MCF 10A (cell line): ENCODE data around the gene EGLN1. TPM values are rescaled to one million over a fixed set of nuclear protein-coding genes. Genes with fewer than 3 reads are reported as not detected.

Source experiments
- BruUV-seq: library from RNA; stranded (reverse); fragments of 400-500 nt; replicated peaks from 2 replicates; lab custom pipeline; 2021; lab: Mats Ljungman, UMichigan
- CTCF ChIA-PET: fragments of 300-600 bp; sonication (Branson Sonifier 250); formaldehyde crosslinking; extraction: SDS; loops from one replicate; lab custom pipeline; 2021; ENCODE audit warnings: antibody characterized with exemption, inconsistent platforms; lab: Yijun Ruan, JAX
- POLR2A ChIA-PET: fragments of 300-600, 350-650 bp; sonication (Branson Sonifier 250); formaldehyde crosslinking; extraction: SDS; loops from one replicate; lab custom pipeline; 2020; ENCODE audit warnings: antibody characterized with exemption, inconsistent platforms; lab: Yijun Ruan, JAX
- DNase-seq: peaks from one replicate; pipeline ENCODE4 v3.0.0-alpha.2; 2018; ENCODE audit not compliant: unreplicated experiment
- H3K27ac Mint-ChIP-seq: one replicate; pipeline ENCODE4 v1.8.0; 2022; ENCODE audit warnings: mild to moderate bottlenecking, low read depth, mixed read lengths; ENCODE audit not compliant: unreplicated experiment
- H3K27me3 Mint-ChIP-seq: one replicate; pipeline ENCODE4 v1.8.0; 2022; ENCODE audit warnings: mixed read lengths; ENCODE audit not compliant: insufficient read depth, unreplicated experiment
- H3K36me3 Mint-ChIP-seq: one replicate; pipeline ENCODE4 v1.8.0; 2022; ENCODE audit warnings: mild to moderate bottlenecking, moderate library complexity, mixed read lengths; ENCODE audit not compliant: insufficient read depth, unreplicated experiment
- H3K4me1 Mint-ChIP-seq: one replicate; pipeline ENCODE4 v1.8.0; 2022; ENCODE audit warnings: mixed read lengths; ENCODE audit not compliant: insufficient read depth, unreplicated experiment
- H3K4me3 Mint-ChIP-seq: one replicate; pipeline ENCODE4 v1.8.0; 2022; ENCODE audit warnings: mild to moderate bottlenecking, moderate library complexity, mixed read lengths; ENCODE audit not compliant: unreplicated experiment
- H3K9me3 Mint-ChIP-seq: one replicate; pipeline ENCODE4 v1.8.0; 2022; ENCODE audit warnings: mixed read lengths; ENCODE audit not compliant: unreplicated experiment
- CTCF ChIP-seq: fragments of 200-600 bp; IDR thresholded peaks from one replicate; pipeline ENCODE4 v1.8.0; 2022; ENCODE audit warnings: antibody characterized with exemption, mild to moderate bottlenecking; ENCODE audit not compliant: unreplicated experiment
- intact Hi-C: fragments of 100-400 bp; cut with micrococcal nuclease; formaldehyde crosslinking; loops from 2 replicates; pipeline ENCODE4 v1.14.1; 2022
- total RNA-seq: library from RNA; stranded (reverse); gene quantifications from 2 replicates; pipeline ENCODE4 v1.2.3, GENCODE V29; 2022

EGLN1 gene
- total RNA-seq, 1 experiment from 2014 or later: 68.8 TPM

GRCh38 chr1:231372501-231372900 is 49.6 kb downstream of the EGLN1 start:
- no peaks in the 10 kb centered on the region for H3K27me3 Mint-ChIP-seq
- H3K9me3 Mint-ChIP-seq: no peaks in the 10 kb centered on the region
- no peak for TF ChIP-seq CTCF
- ChIA-PET CTCF (interaction anchor here (0.7 to 1.8 kb wide), 6 partner anchors 10 to 231 kb away, joined by 3 to 7 read pairs (median 4); no protein-coding TSS in a partner anchor), POLR2A (interaction anchor here (0.7 to 3.1 kb wide), 6 partner anchors 12 to 210 kb away, joined by 3 to 34 read pairs (median 4); no protein-coding TSS in a partner anchor)
- intact Hi-C loops: no loop called here
- H3K27ac Mint-ChIP-seq: no peak overlapping the region
- no peak overlapping the region for H3K4me3 Mint-ChIP-seq
- peaks cover 23% of the 10 kb centered on the region for H3K36me3 Mint-ChIP-seq
- no TSS peak for BruUV-seq
- DNase-seq: no peak
- peaks cover 10% of the 10 kb centered on the region for H3K4me1 Mint-ChIP-seq

GRCh38 chr1:231369282-231369681 is 52.8 kb downstream of the EGLN1 start:
- intact Hi-C loops: no loop called here
- Mint-ChIP-seq H3K4me1 (no peaks in the 10 kb centered on the region), H3K4me3 (no peak overlapping the region), H3K27ac (no peak overlapping the region), H3K9me3 (no peaks in the 10 kb centered on the region), H3K27me3 (no peaks in the 10 kb centered on the region), H3K36me3 (peaks cover 43% of the 10 kb centered on the region)
- no TSS peak for BruUV-seq
- peak; percentile 21 for TF ChIP-seq CTCF
- peak; percentile 28 for DNase-seq
- CTCF ChIA-PET: interaction anchor here (0.5 to 1.3 kb wide), 5 partner anchors 8 to 166 kb away, joined by 3 to 5 read pairs (median 3); no protein-coding TSS in a partner anchor
- POLR2A ChIA-PET: interaction anchor here (0.7 to 1.6 kb wide), 7 partner anchors 9 to 51 kb away, joined by 3 to 6 read pairs (median 3); no protein-coding TSS in a partner anchor

DNA sequence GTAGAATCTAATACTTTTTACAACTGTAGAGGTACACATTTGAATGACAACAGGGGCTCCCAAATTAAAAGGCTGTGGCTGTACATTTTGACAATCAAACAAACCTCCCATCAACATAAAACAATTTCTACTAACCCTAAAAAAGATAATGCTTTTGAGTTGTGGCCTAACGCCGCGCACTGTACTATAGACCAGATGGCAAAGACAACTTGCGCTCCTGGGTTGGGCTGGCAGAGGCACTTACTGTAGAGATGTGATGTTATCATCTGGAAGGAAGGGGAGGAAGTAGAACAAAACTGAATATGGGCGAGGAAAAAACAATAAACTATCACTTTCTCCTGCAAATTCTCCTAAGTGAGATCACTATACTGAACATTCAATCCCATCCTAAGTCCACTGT is 57.9 kb downstream of the EGLN1 start:
- TSS peak; percentile 17 for BruUV-seq
- POLR2A ChIA-PET: interaction anchor here (0.7 to 7.5 kb wide), 7 partner anchors 11 to 167 kb away, joined by 3 to 169 read pairs (median 7); partner anchors contain the start of genes EGLN1, EXOC8 and SPRTN

More for the DNA sequence above, 57.9 kb downstream of the EGLN1 start:
- CTCF ChIA-PET: interaction anchor here (1.3 to 5.1 kb wide), 3 partner anchors 57 to 226 kb away, joined by 4 to 51 read pairs (median 4); no protein-coding TSS in a partner anchor
- Mint-ChIP-seq H3K36me3 (peaks cover 81% of the 10 kb centered on the region), H3K9me3 (no peaks in the 10 kb centered on the region), H3K4me1 (peaks cover 7% of the 10 kb centered on the region), H3K27ac (no peak overlapping the region), H3K27me3 (no peaks in the 10 kb centered on the region), H3K4me3 (no peak overlapping the region)
- intact Hi-C loops: no loop called here
- no peak for TF ChIP-seq CTCF
- DNase-seq: no peak
